NB4 (cell line): Measurements from ENCODE around the gene NPAS1.

Experiments
- DNase-seq: peaks from one replicate; pipeline ENCODE4 v3.0.0; 2010; ENCODE audit warnings: low read depth
- H3K4me3 ChIP-seq: one replicate; pipeline ENCODE4 v1.5.1; 2011; ENCODE audit warnings: mild to moderate bottlenecking, low read depth, low read length, moderate library complexity
- CTCF ChIP-seq: IDR thresholded peaks from one replicate; pipeline ENCODE4 v1.5.1; 2012; ENCODE audit warnings: low read depth, low read length
- MAX ChIP-seq: IDR thresholded peaks from 2 replicates; pipeline ENCODE4 v1.6.1; 2011; ENCODE audit warnings: low read depth, low read length
- MYC ChIP-seq: IDR thresholded peaks from 2 replicates; pipeline ENCODE4 v1.6.1; 2011; ENCODE audit warnings: low read depth, low read length
- POLR2A ChIP-seq: IDR thresholded peaks from 2 replicates; pipeline ENCODE4 v1.6.1; 2011; ENCODE audit warnings: mild to moderate bottlenecking; ENCODE audit not compliant: insufficient read length; ENCODE audit errors: extremely low read depth

NPAS1 gene

GRCh38 chr19:46988614-46989230 is 30.9 kb upstream of the NPAS1 start:
- no peak for DNase-seq

GRCh38 chr19:46990991-46991676 is 28.5 kb upstream of the NPAS1 start:
- peak; percentile 84 for DNase-seq
- H3K4me3 ChIP-seq: no peak overlapping the region
- TF ChIP-seq POLR2A (no peak), MAX (no peak; the same call in 1 of the 2 replicates), CTCF (peak; percentile 99), MYC (peak; percentile 74)

More at GRCh38 chr19:46988614-46989230, 30.9 kb upstream of the NPAS1 start:
- H3K4me3 ChIP-seq: no peak overlapping the region
- TF ChIP-seq MAX (no peak), CTCF (no peak), POLR2A (no peak), MYC (no peak)

GRCh38 chr19:46992699-46993535 is 26.7 kb upstream of the NPAS1 start:
- DNase-seq: no peak
- TF ChIP-seq MAX (no peak), CTCF (no peak), MYC (no peak), POLR2A (no peak)
- no peak overlapping the region for H3K4me3 ChIP-seq

GRCh38 chr19:46993622-46994021 is 26.0 kb upstream of the NPAS1 start:
- TF ChIP-seq POLR2A (no peak), MAX (no peak), MYC (no peak), CTCF (no peak)
- H3K4me3 ChIP-seq: no peak overlapping the region

GRCh38 chr19:46994141-46994686 is 25.4 kb upstream of the NPAS1 start:
- no peak for TF ChIP-seq CTCF
- no peak for TF ChIP-seq POLR2A
- no peak for TF ChIP-seq MAX
- TF ChIP-seq MYC: no peak
- DNase-seq: no peak

More at GRCh38 chr19:46993622-46994021, 26.0 kb upstream of the NPAS1 start:
- DNase-seq: no peak

More at GRCh38 chr19:46994141-46994686, 25.4 kb upstream of the NPAS1 start:
- no peak overlapping the region for H3K4me3 ChIP-seq
